A673 (cell line): ENCODE measurements around the gene ULK4. TPM values are rescaled to one million over a fixed set of nuclear protein-coding genes. Genes with fewer than 3 reads are reported as not detected.

Source experiments
- BruUV-seq: library from RNA; stranded (reverse); fragments of 400-500 nt; replicated peaks from 2 replicates; lab custom pipeline; 2021; lab: Mats Ljungman, UMichigan
- CTCF ChIA-PET: fragments of 300-600 bp; sonication (Branson Sonifier 250); formaldehyde crosslinking; loops from one replicate; lab custom pipeline; 2022; ENCODE audit warnings: antibody characterized with exemption; lab: Charles Lee
- POLR2A ChIA-PET: fragments of 300-600 bp; sonication (Branson Sonifier 250); formaldehyde crosslinking; loops from one replicate; lab custom pipeline; 2022; ENCODE audit warnings: antibody characterized with exemption; ENCODE audit not compliant: low non-redundant PET; lab: Charles Lee
- DNase-seq: peaks from one replicate; pipeline ENCODE4 v3.0.0-alpha.2; 2015; ENCODE audit warnings: low spot score
- H3K27ac ChIP-seq: fragments of 200-600 bp; sonication (generic); 2 replicates; pipeline ENCODE4 v1.5.1; 2016; ENCODE audit warnings: mixed run types, low read depth, mild to moderate bottlenecking, mixed read lengths, antibody characterized with exemption, low read length; ENCODE audit not compliant: poor library complexity, severe bottlenecking
- H3K27me3 ChIP-seq: fragments of 200-600 bp; sonication (generic); replicated peaks from 2 replicates; pipeline ENCODE4 v1.6.1; 2017; ENCODE audit warnings: mixed run types, low read depth, mild to moderate bottlenecking, mixed read lengths, antibody characterized with exemption, low read length; ENCODE audit not compliant: insufficient read depth, poor library complexity
- H3K36me3 ChIP-seq: fragments of 200-600 bp; sonication (generic); 2 replicates; pipeline ENCODE4 v1.6.1; 2016; ENCODE audit warnings: mixed run types, mild to moderate bottlenecking, mixed read lengths, antibody characterized with exemption, low read length; ENCODE audit not compliant: insufficient read depth, poor library complexity, severe bottlenecking
- H3K4me1 ChIP-seq: fragments of 200-600 bp; sonication (generic); 2 replicates; pipeline ENCODE4 v1.6.1; 2017; ENCODE audit warnings: mixed run types, mild to moderate bottlenecking, mixed read lengths, antibody characterized with exemption, low read length; ENCODE audit not compliant: insufficient read depth, poor library complexity, severe bottlenecking
- H3K4me3 ChIP-seq: fragments of 200-600 bp; sonication (generic); 2 replicates; pipeline ENCODE4 v1.5.1; 2016; ENCODE audit warnings: low read depth, mixed run types, mild to moderate bottlenecking, mixed read lengths, low read length; ENCODE audit not compliant: poor library complexity, severe bottlenecking
- H3K9me3 ChIP-seq: fragments of 200-600 bp; sonication (generic); 2 replicates; pipeline ENCODE4 v1.6.1; 2016; ENCODE audit warnings: mixed run types, low read depth, mild to moderate bottlenecking, mixed read lengths, antibody characterized with exemption, low read length; ENCODE audit not compliant: poor library complexity, severe bottlenecking
- CTCF ChIP-seq: fragments of 300-800, 200-600 bp; sonication (generic); conservative IDR thresholded peaks from 2 replicates; pipeline ENCODE4 v1.5.1; 2017; ENCODE audit warnings: low read depth, mild to moderate bottlenecking, antibody characterized with exemption, low read length, moderate library complexity, mixed read lengths
- EZH2 ChIP-seq: fragments of 200-600 bp; sonication (generic); IDR thresholded peaks from 2 replicates; pipeline ENCODE4 v1.6.1; 2017; ENCODE audit warnings: borderline replicate concordance, low read depth, mild to moderate bottlenecking, mixed read lengths, antibody characterized with exemption, low read length; ENCODE audit not compliant: poor library complexity, severe bottlenecking
- intact Hi-C: fragments of 100-400 bp; cut with micrococcal nuclease; formaldehyde crosslinking; loops from one replicate; pipeline ENCODE4 v1.10.0; 2022; ENCODE audit not compliant: unreplicated experiment
- total RNA-seq: library from RNA; stranded (reverse); gene quantifications from 2 replicates; pipeline ENCODE4 v1.2.3, GENCODE V29; 2021

ULK4 gene
- total RNA-seq, 1 experiment from 2014 or later, result 7.4 TPM

GRCh38 chr3:41317298-41317697 lies 644.6 kb downstream of the ULK4 start:
- no TSS peak for BruUV-seq
- no peak overlapping the region for H3K4me3 ChIP-seq
- no peak for DNase-seq
- intact Hi-C loops, result no loop called here
- no peaks in the 10 kb centered on the region for H3K27me3 ChIP-seq
- POLR2A ChIA-PET, result no interaction called here
- no peaks in the 10 kb centered on the region for H3K36me3 ChIP-seq
- H3K27ac ChIP-seq, result no peak overlapping the region
- TF ChIP-seq CTCF (no peak), EZH2 (no peak)
- H3K9me3 ChIP-seq, result no peaks in the 10 kb centered on the region
- no peaks in the 10 kb centered on the region for H3K4me1 ChIP-seq
- CTCF ChIA-PET, result no interaction called here

GRCh38 chr3:41315126-41315525 lies 646.8 kb downstream of the ULK4 start:
- no peak for DNase-seq
- no peak overlapping the region for H3K27ac ChIP-seq
- no TSS peak for BruUV-seq
- no peaks in the 10 kb centered on the region for H3K36me3 ChIP-seq
- ChIA-PET CTCF (no interaction called here), POLR2A (no interaction called here)
- TF ChIP-seq CTCF, result no peak
- no peak for TF ChIP-seq EZH2
- H3K9me3 ChIP-seq, result no peaks in the 10 kb centered on the region
- intact Hi-C loops, result no loop called here
- no peaks in the 10 kb centered on the region for H3K27me3 ChIP-seq
- no peak overlapping the region for H3K4me3 ChIP-seq
- no peaks in the 10 kb centered on the region for H3K4me1 ChIP-seq

GRCh38 chr3:41308119-41308518 lies 653.8 kb downstream of the ULK4 start:
- no peak overlapping the region for H3K27ac ChIP-seq
- no peak overlapping the region for H3K4me3 ChIP-seq
- DNase-seq, result no peak
- no peaks in the 10 kb centered on the region for H3K36me3 ChIP-seq
- H3K27me3 ChIP-seq, result no peaks in the 10 kb centered on the region
- no peak for TF ChIP-seq EZH2
- TF ChIP-seq CTCF, result no peak
- intact Hi-C loops, result no loop called here
- no TSS peak for BruUV-seq
- no peaks in the 10 kb centered on the region for H3K4me1 ChIP-seq
- no peaks in the 10 kb centered on the region for H3K9me3 ChIP-seq
- ChIA-PET POLR2A (no interaction called here), CTCF (no interaction called here)
